Thyroid gland (tissue), 4 donors: ENCODE data around the gene ZSWIM8. TPM values are rescaled to one million over a fixed set of nuclear protein-coding genes. Genes with fewer than 3 reads are reported as not detected.

Experiments used
- DNase-seq, 2 donors: peaks; one replicate each; pipeline ENCODE4 v3.0.0-alpha.2; 2019
- H3K27ac ChIP-seq, 3 donors: fragments of 200-600 bp; sonication (generic); 1 replicate in 2 of 3; 2 replicates in 1 of 3; pipeline ENCODE4 v1.5.1; 2016 to 2019; ENCODE audit warnings: mild to moderate bottlenecking in 1 of 3, moderate library complexity in 1 of 3
- H3K27me3 ChIP-seq: fragments of 200-600 bp; sonication (generic); one replicate; pipeline ENCODE4 v1.5.1; 2019
- H3K36me3 ChIP-seq, 2 donors: fragments of 200-600 bp; sonication (generic); one replicate each; pipeline ENCODE4 v1.5.1; 2016 to 2019
- H3K4me1 ChIP-seq, 2 donors: fragments of 200-600 bp; sonication (generic); one replicate each; pipeline ENCODE4 v1.5.1; 2017 to 2019
- H3K4me3 ChIP-seq, 3 donors: fragments of 200-600 bp; sonication (generic); replicated peaks in 1 of 3; 1 replicate in 2 of 3; 2 replicates in 1 of 3; pipeline ENCODE4 v1.5.1; 2016; ENCODE audit warnings: mild to moderate bottlenecking in 1 of 3
- H3K9me3 ChIP-seq: fragments of 200-600 bp; sonication (generic); one replicate; pipeline ENCODE4 v1.5.1; 2017
- CTCF ChIP-seq, 6 experiments: fragments of 200-600 bp in 3 of 6; fragments of 450-650 bp in 3 of 6; sonication (generic) in 3 of 6; IDR thresholded peaks; one replicate each; pipeline ENCODE4 v1.5.1; 2016 to 2019; ENCODE audit warnings: antibody characterized with exemption in 6 of 6, mild to moderate bottlenecking in 2 of 6, inconsistent platforms in 1 of 6, moderate library complexity in 1 of 6
- POLR2A ChIP-seq, 2 donors: fragments of 450-650 bp; IDR thresholded peaks; one replicate each; pipeline ENCODE4 v1.6.1; 2017; ENCODE audit warnings: antibody characterized with exemption in 2 of 2, mild to moderate bottlenecking in 2 of 2, moderate library complexity in 1 of 2
- WGBS, 2 donors: methylation state at CpG; one replicate each; pipeline ENCODE4 v1.1.5; 2017; 5-methylcytosine and 5-hydroxymethylcytosine counted together
- intact Hi-C: fragments of 100-400 bp; cut with DNase I; formaldehyde crosslinking; loops from one replicate; pipeline ENCODE4 v1.15.1; 2023
- total RNA-seq, 4 donors: library from RNA; depleted of rRNA; stranded (reverse); fragments of >200 nt; gene quantifications; one replicate each; pipeline ENCODE4 v1.2.3, GENCODE V29; 2016

Gene ZSWIM8
- total RNA-seq, 4 donors from 2014 or later: 67.2 to 199 (median 108) TPM

- intact Hi-C loops: loop anchor here (10.0 kb wide), 1 partner anchor 60 kb away; the partner anchor contains the start of gene CAMK2G
- Histone ChIP-seq H3K27ac (no peak overlapping the region), H3K27me3 (no peaks in the 10 kb centered on the region), H3K4me3 (no peak overlapping the region), H3K36me3 (peaks cover 0 to 3% of the 10 kb centered on the region in 2 donors), H3K9me3 (no peaks in the 10 kb centered on the region), H3K4me1 (peaks cover 22 to 48% of the 10 kb centered on the region in 2 donors)
- WGBS, 2 donors: 90 to 93% methylated on average over 13 of the region's 13 CpGs
- no peak for TF ChIP-seq CTCF (IDR thresholded peaks at IDR 0.05)
- TF ChIP-seq POLR2A (IDR thresholded peaks at IDR 0.05): no peak
- no peak for DNase-seq
Observed at GRCh38 chr10:73814276-73814895, 29.0 kb downstream of the ZSWIM8 start.

GRCh38 chr10:73814896-73815718 lies 29.7 kb downstream of the ZSWIM8 start:
- Histone ChIP-seq H3K4me3 (no peak overlapping the region), H3K27ac (peak overlapping the region in 1 of 3 donors; percentile 29), H3K27me3 (no peaks in the 10 kb centered on the region), H3K36me3 (peaks cover 0 to 3% of the 10 kb centered on the region in 2 donors), H3K4me1 (peaks cover 28 to 48% of the 10 kb centered on the region in 2 donors), H3K9me3 (no peaks in the 10 kb centered on the region)
- no peak for DNase-seq
- TF ChIP-seq POLR2A (IDR thresholded peaks at IDR 0.05): no peak
- peak in 1 of 6 experiments; percentile 9 for TF ChIP-seq CTCF (IDR thresholded peaks at IDR 0.05)
- 83 to 85% methylated on average over 22 of the region's 22 CpGs for WGBS, 2 donors
- intact Hi-C loops: loop anchor here (10.0 kb wide), 1 partner anchor 60 kb away; the partner anchor contains the start of gene CAMK2G

- Histone ChIP-seq H3K9me3 (no peaks in the 10 kb centered on the region), H3K36me3 (peaks cover 0 to 3% of the 10 kb centered on the region in 2 donors), H3K27ac (peak overlapping the region in 1 of 3 donors; percentile 29), H3K4me1 (peaks cover 24 to 43% of the 10 kb centered on the region in 2 donors), H3K4me3 (no peak overlapping the region), H3K27me3 (no peaks in the 10 kb centered on the region)
- TF ChIP-seq CTCF (IDR thresholded peaks at IDR 0.05) (no peak), POLR2A (IDR thresholded peaks at IDR 0.05) (no peak)
- DNase-seq: no peak
- intact Hi-C loops: loop anchor here (10.0 kb wide), 1 partner anchor 59 kb away; the partner anchor contains the start of gene CAMK2G
Observed at GRCh38 chr10:73815719-73816030, 30.3 kb downstream of the ZSWIM8 start.

GRCh38 chr10:73816917-73817729 lies 31.7 kb downstream of the ZSWIM8 start:
- no peaks in the 10 kb centered on the region for H3K27me3 ChIP-seq
- 69 to 74% methylated on average over 10 of the region's 10 CpGs for WGBS, 2 donors
- peak; percentile 93 to 95 for DNase-seq
- TF ChIP-seq CTCF (IDR thresholded peaks at IDR 0.05) (no peak), POLR2A (IDR thresholded peaks at IDR 0.05) (no peak)
- peaks cover 23 to 42% of the 10 kb centered on the region in 2 donors for H3K4me1 ChIP-seq
- peaks cover 0 to 3% of the 10 kb centered on the region in 2 donors for H3K36me3 ChIP-seq
- H3K9me3 ChIP-seq: no peaks in the 10 kb centered on the region
- intact Hi-C loops: loop anchor here (10.0 kb wide), 1 partner anchor 58 kb away; the partner anchor contains the start of gene CAMK2G
- no peak overlapping the region for H3K4me3 ChIP-seq
- peak overlapping the region; percentile 53 to 68 (median 68) for H3K27ac ChIP-seq
